ENCODE measurements around the gene TAF1B. TPM values are rescaled to one million over a fixed set of nuclear protein-coding genes. Genes with fewer than 3 reads are reported as not detected.
A peak's percentile ranks its signal among the peaks of the same experiment; 100 is the strongest.

Gene TAF1B
- total and polyA plus RNA-seq, 10 of the 15 experiments (the other 5 are each of a cell fraction or from before 2014, with no cell fraction given) = 8.1 to 18.3 (median 12.4) TPM

DNA sequence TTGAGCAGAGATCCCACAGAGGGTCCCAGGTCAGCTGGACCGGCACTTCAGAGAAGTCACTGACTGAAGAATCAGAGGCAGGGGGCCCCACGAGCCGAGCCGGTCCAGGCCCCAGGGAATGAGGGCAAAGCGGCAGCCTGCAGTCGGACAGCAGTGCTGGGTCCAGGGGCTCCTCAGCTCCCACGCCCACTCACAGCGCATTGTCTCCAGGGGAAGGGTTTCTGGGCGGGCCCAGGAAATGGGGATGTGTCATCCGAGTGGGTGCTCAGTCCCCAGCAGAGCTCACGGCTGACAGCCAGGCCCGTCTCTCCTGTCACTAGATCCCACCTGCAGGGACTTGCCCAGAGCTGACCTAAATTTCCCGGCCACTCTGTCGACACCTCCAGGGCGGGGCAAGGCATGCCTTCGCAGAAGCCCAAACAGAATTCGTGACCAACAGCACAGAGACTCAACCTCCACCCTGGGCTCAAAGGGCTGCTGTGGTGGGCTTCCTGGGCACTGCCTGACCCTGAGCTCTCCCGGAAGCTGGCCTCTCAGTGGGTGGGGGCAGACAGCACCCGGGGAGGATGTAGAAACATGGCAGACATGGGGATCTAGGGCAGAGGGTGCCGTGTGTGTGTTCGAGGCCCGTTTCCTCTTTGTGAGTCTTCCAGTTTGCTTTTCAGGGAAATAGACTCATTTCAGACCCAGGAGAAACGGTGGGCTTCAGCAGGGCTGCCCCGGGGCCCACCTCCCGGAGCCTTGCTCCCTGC lies 42.1 kb upstream of the TAF1B start (continued):
- TF ChIP-seq NR2C1 (IDR thresholded peaks at IDR 0.05) (no peak), SUPT20H (IDR thresholded peaks at IDR 0.05; ENCODE audit: borderline replicate concordance, control insufficient read depth, low read depth, low read length) (no peak), EED (IDR thresholded peaks at IDR 0.05; ENCODE audit: low read depth) (no peak), IKZF1 (conservative IDR thresholded peaks at IDR 0.05) (no peak; the same call in 1 of the 2 replicates), EGR1 (IDR thresholded peaks at IDR 0.05; ENCODE audit: borderline replicate concordance in 1 of 2, low read depth in 2 of 2, low read length in 2 of 2) (peak in 1 of 2 experiments; percentile 44; a peak in 1 of 3 replicates), SIX5 (IDR thresholded peaks at IDR 0.05; ENCODE audit: low read depth, low read length, severe bottlenecking) (no peak), NFIC (IDR thresholded peaks at IDR 0.05; ENCODE audit: low read depth, low read length) (no peak), HCFC1 (IDR thresholded peaks at IDR 0.05; ENCODE audit: low read length) (no peak), RAD51 (IDR thresholded peaks at IDR 0.05) (no peak), DPF2 (IDR thresholded peaks at IDR 0.05) (no peak), MTA2 (IDR thresholded peaks at IDR 0.05; ENCODE audit: low read depth) (0 out of 2 replicates have a peak, but pooled peaks have one; percentile 13), ZNF217 (IDR thresholded peaks at IDR 0.05) (no peak), CREM (IDR thresholded peaks at IDR 0.05; ENCODE audit: low read depth) (no peak), FOXK2 (IDR thresholded peaks at IDR 0.05) (no peak), YY1 (IDR thresholded peaks at IDR 0.05; ENCODE audit: low read depth, low read length) (no peak), WRNIP1 (IDR thresholded peaks at IDR 0.05; ENCODE audit: borderline replicate concordance, low read depth, low read length) (no peak), POU2F2 (IDR thresholded peaks at IDR 0.05; ENCODE audit: borderline replicate concordance, low read depth, low read length) (no peak), LARP7 (IDR thresholded peaks at IDR 0.05) (no peak)
- TF ChIP-seq, protein P1, sequence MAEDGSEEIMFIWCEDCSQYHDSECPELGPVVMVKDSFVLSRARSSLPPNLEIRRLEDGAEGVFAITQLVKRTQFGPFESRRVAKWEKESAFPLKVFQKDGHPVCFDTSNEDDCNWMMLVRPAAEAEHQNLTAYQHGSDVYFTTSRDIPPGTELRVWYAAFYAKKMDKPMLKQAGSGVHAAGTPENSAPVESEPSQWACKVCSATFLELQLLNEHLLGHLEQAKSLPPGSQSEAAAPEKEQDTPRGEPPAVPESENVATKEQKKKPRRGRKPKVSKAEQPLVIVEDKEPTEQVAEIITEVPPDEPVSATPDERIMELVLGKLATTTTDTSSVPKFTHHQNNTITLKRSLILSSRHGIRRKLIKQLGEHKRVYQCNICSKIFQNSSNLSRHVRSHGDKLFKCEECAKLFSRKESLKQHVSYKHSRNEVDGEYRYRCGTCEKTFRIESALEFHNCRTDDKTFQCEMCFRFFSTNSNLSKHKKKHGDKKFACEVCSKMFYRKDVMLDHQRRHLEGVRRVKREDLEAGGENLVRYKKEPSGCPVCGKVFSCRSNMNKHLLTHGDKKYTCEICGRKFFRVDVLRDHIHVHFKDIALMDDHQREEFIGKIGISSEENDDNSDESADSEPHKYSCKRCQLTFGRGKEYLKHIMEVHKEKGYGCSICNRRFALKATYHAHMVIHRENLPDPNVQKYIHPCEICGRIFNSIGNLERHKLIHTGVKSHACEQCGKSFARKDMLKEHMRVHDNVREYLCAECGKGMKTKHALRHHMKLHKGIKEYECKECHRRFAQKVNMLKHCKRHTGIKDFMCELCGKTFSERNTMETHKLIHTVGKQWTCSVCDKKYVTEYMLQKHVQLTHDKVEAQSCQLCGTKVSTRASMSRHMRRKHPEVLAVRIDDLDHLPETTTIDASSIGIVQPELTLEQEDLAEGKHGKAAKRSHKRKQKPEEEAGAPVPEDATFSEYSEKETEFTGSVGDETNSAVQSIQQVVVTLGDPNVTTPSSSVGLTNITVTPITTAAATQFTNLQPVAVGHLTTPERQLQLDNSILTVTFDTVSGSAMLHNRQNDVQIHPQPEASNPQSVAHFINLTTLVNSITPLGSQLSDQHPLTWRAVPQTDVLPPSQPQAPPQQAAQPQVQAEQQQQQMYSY (CRISPR knock-in tag; IDR thresholded peaks at IDR 0.05) = no peak
- TF ChIP-seq, protein P2, sequence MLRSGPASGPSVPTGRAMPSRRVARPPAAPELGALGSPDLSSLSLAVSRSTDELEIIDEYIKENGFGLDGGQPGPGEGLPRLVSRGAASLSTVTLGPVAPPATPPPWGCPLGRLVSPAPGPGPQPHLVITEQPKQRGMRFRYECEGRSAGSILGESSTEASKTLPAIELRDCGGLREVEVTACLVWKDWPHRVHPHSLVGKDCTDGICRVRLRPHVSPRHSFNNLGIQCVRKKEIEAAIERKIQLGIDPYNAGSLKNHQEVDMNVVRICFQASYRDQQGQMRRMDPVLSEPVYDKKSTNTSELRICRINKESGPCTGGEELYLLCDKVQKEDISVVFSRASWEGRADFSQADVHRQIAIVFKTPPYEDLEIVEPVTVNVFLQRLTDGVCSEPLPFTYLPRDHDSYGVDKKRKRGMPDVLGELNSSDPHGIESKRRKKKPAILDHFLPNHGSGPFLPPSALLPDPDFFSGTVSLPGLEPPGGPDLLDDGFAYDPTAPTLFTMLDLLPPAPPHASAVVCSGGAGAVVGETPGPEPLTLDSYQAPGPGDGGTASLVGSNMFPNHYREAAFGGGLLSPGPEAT (IDR thresholded peaks at IDR 0.05; ENCODE audit: low read depth) = 0 out of 2 replicates have a peak, but pooled peaks have one; percentile 28
- TF ChIP-seq, protein P3, sequence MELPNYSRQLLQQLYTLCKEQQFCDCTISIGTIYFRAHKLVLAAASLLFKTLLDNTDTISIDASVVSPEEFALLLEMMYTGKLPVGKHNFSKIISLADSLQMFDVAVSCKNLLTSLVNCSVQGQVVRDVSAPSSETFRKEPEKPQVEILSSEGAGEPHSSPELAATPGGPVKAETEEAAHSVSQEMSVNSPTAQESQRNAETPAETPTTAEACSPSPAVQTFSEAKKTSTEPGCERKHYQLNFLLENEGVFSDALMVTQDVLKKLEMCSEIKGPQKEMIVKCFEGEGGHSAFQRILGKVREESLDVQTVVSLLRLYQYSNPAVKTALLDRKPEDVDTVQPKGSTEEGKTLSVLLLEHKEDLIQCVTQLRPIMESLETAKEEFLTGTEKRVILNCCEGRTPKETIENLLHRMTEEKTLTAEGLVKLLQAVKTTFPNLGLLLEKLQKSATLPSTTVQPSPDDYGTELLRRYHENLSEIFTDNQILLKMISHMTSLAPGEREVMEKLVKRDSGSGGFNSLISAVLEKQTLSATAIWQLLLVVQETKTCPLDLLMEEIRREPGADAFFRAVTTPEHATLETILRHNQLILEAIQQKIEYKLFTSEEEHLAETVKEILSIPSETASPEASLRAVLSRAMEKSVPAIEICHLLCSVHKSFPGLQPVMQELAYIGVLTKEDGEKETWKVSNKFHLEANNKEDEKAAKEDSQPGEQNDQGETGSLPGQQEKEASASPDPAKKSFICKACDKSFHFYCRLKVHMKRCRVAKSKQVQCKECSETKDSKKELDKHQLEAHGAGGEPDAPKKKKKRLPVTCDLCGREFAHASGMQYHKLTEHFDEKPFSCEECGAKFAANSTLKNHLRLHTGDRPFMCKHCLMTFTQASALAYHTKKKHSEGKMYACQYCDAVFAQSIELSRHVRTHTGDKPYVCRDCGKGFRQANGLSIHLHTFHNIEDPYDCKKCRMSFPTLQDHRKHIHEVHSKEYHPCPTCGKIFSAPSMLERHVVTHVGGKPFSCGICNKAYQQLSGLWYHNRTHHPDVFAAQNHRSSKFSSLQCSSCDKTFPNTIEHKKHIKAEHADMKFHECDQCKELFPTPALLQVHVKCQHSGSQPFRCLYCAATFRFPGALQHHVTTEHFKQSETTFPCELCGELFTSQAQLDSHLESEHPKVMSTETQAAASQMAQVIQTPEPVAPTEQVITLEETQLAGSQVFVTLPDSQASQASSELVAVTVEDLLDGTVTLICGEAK (IDR thresholded peaks at IDR 0.05; ENCODE audit: borderline replicate concordance) = no peak
- TF ChIP-seq, protein P4, sequence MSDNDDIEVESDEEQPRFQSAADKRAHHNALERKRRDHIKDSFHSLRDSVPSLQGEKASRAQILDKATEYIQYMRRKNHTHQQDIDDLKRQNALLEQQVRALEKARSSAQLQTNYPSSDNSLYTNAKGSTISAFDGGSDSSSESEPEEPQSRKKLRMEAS (IDR thresholded peaks at IDR 0.05; ENCODE audit: low read depth, low read length) = no peak

Data from GM12878 (cell line).